Endothelial cell of umbilical vein (primary cell): ENCODE measurements around the gene FRYL. TPM values are rescaled to one million over a fixed set of nuclear protein-coding genes. Genes with fewer than 3 reads are reported as not detected.
"Not testable (repeated sequence)": the region's sequence is repeated elsewhere in the genome, so short reads cannot be mapped to it uniquely, and the experiment has no call there.

Experiments
- BruUV-seq: library from RNA; stranded (reverse); fragments of 400-500 nt; replicated peaks from 2 replicates; lab custom pipeline; 2021; lab: Mats Ljungman, UMichigan
- CTCF ChIA-PET: fragments of 300-600, 350-600 bp; sonication (Branson Sonifier 250); formaldehyde crosslinking; loops from one replicate; lab custom pipeline; 2021; ENCODE audit warnings: antibody characterized with exemption, inconsistent platforms; lab: Charles Lee
- POLR2A ChIA-PET: fragments of 300-600, 350-600 bp; sonication (Branson Sonifier 250); formaldehyde crosslinking; loops from one replicate; lab custom pipeline; 2021; ENCODE audit warnings: antibody characterized with exemption, inconsistent platforms; lab: Charles Lee
- DNase-seq: peaks from one replicate; pipeline ENCODE4 v3.0.0-alpha.2; 2011; ENCODE audit warnings: low read depth, low spot score
- FAIRE-seq: peaks from 2 replicates; lab custom pipeline; 2011; peaks lifted over from hg19 to GRCh38; lab: Jason Lieb, UNC
- H2AFZ ChIP-seq: 2 replicates; pipeline ENCODE4 v1.6.0; 2012; ENCODE audit warnings: low read depth, low read length, control low read depth, inconsistent platforms
- H3K27ac ChIP-seq: 2 replicates; pipeline ENCODE4 v1.5.1; 2011; ENCODE audit warnings: low read depth, mild to moderate bottlenecking, control low read depth, low read length, moderate library complexity; ENCODE audit not compliant: insufficient read depth
- H3K27me3 ChIP-seq, 2 experiments: 2 replicates each; pipeline versions ENCODE4 v1.6.0 to v1.6.1; 2011; ENCODE audit warnings: low read length in 2 of 2, mixed read lengths in 1 of 2; ENCODE audit not compliant: control insufficient read depth in 2 of 2, insufficient read depth in 2 of 2
- H3K36me3 ChIP-seq, 2 experiments: 2 replicates in 1 of 2; 3 replicates in 1 of 2; pipeline ENCODE4 v1.5.1; 2011; ENCODE audit warnings: low read length in 2 of 2, mild to moderate bottlenecking in 1 of 2, moderate library complexity in 1 of 2; ENCODE audit not compliant: control insufficient read depth in 2 of 2, insufficient read depth in 2 of 2; ENCODE audit errors: extremely low read depth in 1 of 2
- H3K4me1 ChIP-seq: 3 replicates; pipeline ENCODE4 v1.5.1; 2011; ENCODE audit warnings: mild to moderate bottlenecking, low read length; ENCODE audit not compliant: control insufficient read depth, insufficient read depth; ENCODE audit errors: extremely low read depth
- H3K4me2 ChIP-seq: 2 replicates; pipeline ENCODE4 v1.6.1; 2011; ENCODE audit warnings: low read length, control low read depth, mixed read lengths; ENCODE audit not compliant: insufficient read depth
- H3K4me3 ChIP-seq, 3 experiments: fragments of 200-600 bp in 1 of 3; sonication (generic), shearing (Covaris generic) in 1 of 3; replicated peaks in 1 of 3; 2 replicates each; pipeline ENCODE4 v1.5.1; 2011 to 2016; ENCODE audit warnings: control low read depth in 3 of 3, low read length in 3 of 3, mild to moderate bottlenecking in 2 of 3, inconsistent platforms in 1 of 3, low read depth in 1 of 3, moderate library complexity in 1 of 3; ENCODE audit not compliant: insufficient read depth in 1 of 3
- H3K79me2 ChIP-seq: 2 replicates; pipeline ENCODE4 v1.6.0; 2012; ENCODE audit warnings: low read length, inconsistent platforms; ENCODE audit not compliant: control insufficient read depth, insufficient read depth
- H3K9ac ChIP-seq: replicated peaks from 2 replicates; pipeline ENCODE3; 2011; ENCODE audit warnings: low read length, control low read depth; ENCODE audit not compliant: insufficient read depth; ENCODE audit errors: extremely low read depth
- H3K9me1 ChIP-seq: replicated peaks from 3 replicates; pipeline ENCODE4 v1.6.0; 2011; ENCODE audit warnings: mild to moderate bottlenecking, low read length; ENCODE audit not compliant: control insufficient read depth, insufficient read depth; ENCODE audit errors: extremely low read depth
- H3K9me3 ChIP-seq: replicated peaks from 2 replicates; pipeline ENCODE4 v1.5.1; 2012; ENCODE audit warnings: low read length, inconsistent platforms; ENCODE audit not compliant: control insufficient read depth, insufficient read depth
- H4K20me1 ChIP-seq: replicated peaks from 2 replicates; pipeline ENCODE3; 2011; ENCODE audit warnings: mild to moderate bottlenecking, low read length; ENCODE audit not compliant: control insufficient read depth, insufficient read depth; ENCODE audit errors: extremely low read depth
- FOS ChIP-seq: IDR thresholded peaks from 2 replicates; pipeline ENCODE4 v1.6.1; 2011; ENCODE audit warnings: mild to moderate bottlenecking, low read length, moderate library complexity, borderline replicate concordance; ENCODE audit not compliant: insufficient read depth
- JUN ChIP-seq: IDR thresholded peaks from 2 replicates; pipeline ENCODE4 v1.6.1; 2011; ENCODE audit warnings: borderline replicate concordance, low read depth; ENCODE audit not compliant: insufficient read length, insufficient read depth
- MYC ChIP-seq: IDR thresholded peaks from one replicate; pipeline ENCODE4 v1.6.1; 2011; ENCODE audit warnings: mild to moderate bottlenecking, low read depth, low read length
- dilution Hi-C: fragments of 300-500 bp; cut with MboI; formaldehyde crosslinking; loops from one replicate; pipeline ENCODE4 v1.15.0; 2019; ENCODE audit warnings: low sequenced_read_pairs; ENCODE audit not compliant: extremely low pct_ligation_motif_present
- intact Hi-C: fragments of 100-400 bp; cut with micrococcal nuclease; formaldehyde crosslinking; loops from one replicate; pipeline ENCODE4 v1.10.0; 2022
- polyA plus RNA-seq, 4 experiments: library from polyadenylated mRNA; depleted of rRNA in 3 of 4; stranded (reverse) in 3 of 4; unstranded in 1 of 4; fragments of >200 nt; gene quantifications; 2 replicates each; pipeline versions ENCODE4 v1.2.1 to v1.2.3, GENCODE V29; 2011 to 2012; ENCODE audit warnings: missing spikeins in 1 of 4
- total RNA-seq: library from RNA; stranded (reverse); gene quantifications from 2 replicates; pipeline ENCODE4 v1.2.3, GENCODE V29; 2021
- TF ChIP-seq, protein P1 (sequence below): IDR thresholded peaks from 2 replicates; pipeline ENCODE4 v1.6.1; 2011; ENCODE audit not compliant: insufficient read depth, insufficient read length

FRYL gene
- total and polyA plus RNA-seq, 2 donors (not counting 3 experiments of a cell fraction or from before 2014, with no cell fraction given): 17.0 to 84.9 TPM

DNA sequence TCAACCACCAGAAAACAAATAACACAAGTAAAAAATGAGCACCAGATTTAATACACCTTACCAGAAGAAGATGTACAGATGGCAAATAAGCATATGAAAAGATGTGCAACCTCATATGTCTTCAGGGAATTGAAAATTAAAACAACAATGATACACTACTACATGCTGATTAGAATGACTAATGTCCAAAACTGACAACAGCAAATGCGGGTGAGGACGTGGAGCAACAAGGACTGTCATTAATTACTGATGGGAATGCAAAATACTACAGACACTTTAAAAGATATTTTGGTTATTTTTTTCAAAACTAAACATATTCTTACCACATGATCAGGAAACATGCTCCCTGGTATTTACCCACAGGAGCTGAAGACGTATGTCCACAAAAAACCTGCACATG is 140.3 kb downstream of the FRYL start:
- no peaks in the 10 kb centered on the region for H3K9me3 ChIP-seq
- ChIA-PET CTCF (interaction anchor here (0.5 to 1.7 kb wide), 4 partner anchors 9 to 207 kb away, joined by 3 to 5 read pairs (median 3); no protein-coding TSS in a partner anchor), POLR2A (no interaction called here)
- TF ChIP-seq MYC (no peak), JUN (no peak), FOS (no peak)
- TF ChIP-seq, protein P1, sequence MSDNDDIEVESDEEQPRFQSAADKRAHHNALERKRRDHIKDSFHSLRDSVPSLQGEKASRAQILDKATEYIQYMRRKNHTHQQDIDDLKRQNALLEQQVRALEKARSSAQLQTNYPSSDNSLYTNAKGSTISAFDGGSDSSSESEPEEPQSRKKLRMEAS: no peak
- H4K20me1 ChIP-seq: no peaks in the 10 kb centered on the region
- no TSS peak for BruUV-seq
- H3K4me3 ChIP-seq: no peak overlapping the region
- no peaks in the 10 kb centered on the region for H3K27me3 ChIP-seq
- DNase-seq (no peak), FAIRE-seq (no peak)
- intact Hi-C loops: no loop called here
- dilution Hi-C loops: no loop called here
- peaks cover 0 to 1% of the 10 kb centered on the region in 2 experiments for H3K36me3 ChIP-seq
- H3K9ac ChIP-seq: no peak overlapping the region
- H2AFZ ChIP-seq: no peak overlapping the region
- H3K4me1 ChIP-seq: peaks cover 50% of the 10 kb centered on the region
- H3K79me2 ChIP-seq: peaks cover 44% of the 10 kb centered on the region
- H3K9me1 ChIP-seq: no peaks in the 10 kb centered on the region
- H3K27ac ChIP-seq: no peak overlapping the region
- H3K4me2 ChIP-seq: no peak overlapping the region

DNA sequence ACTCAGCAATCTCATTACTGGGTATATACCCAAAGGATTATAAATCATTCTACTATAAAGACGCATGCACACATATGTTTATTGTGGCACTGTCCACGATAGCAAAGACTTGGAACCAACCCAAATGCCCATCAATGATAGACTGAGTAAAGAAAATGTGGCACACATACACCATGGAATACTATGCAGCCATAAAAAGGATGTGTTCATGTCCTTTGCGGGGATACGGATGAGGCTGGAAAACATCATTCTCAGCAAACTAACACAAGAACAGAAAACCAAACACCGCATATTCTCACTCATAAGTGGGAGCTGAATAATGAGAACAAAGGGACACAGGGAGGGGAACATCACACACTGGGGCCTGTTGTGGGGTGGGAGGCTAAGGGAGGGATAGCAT is 141.5 kb downstream of the FRYL start:
- H3K4me2 ChIP-seq, H3K9ac ChIP-seq, CTCF ChIA-PET, H3K9me3 ChIP-seq, intact Hi-C loops, H3K9me1 ChIP-seq, H3K36me3 ChIP-seq, H2AFZ ChIP-seq, BruUV-seq, H4K20me1 ChIP-seq, H3K4me3 ChIP-seq, FAIRE-seq, H3K27ac ChIP-seq, DNase-seq, dilution Hi-C loops, POLR2A ChIA-PET, H3K27me3 ChIP-seq: not testable (repeated sequence)
- H3K4me1 ChIP-seq: peaks cover 56% of the 10 kb centered on the region
- H3K79me2 ChIP-seq: peaks cover 50% of the 10 kb centered on the region
